Fibroblast of mammary gland (primary cell): ENCODE data around the gene GABPA.
"Not testable (repeated sequence)": the region's sequence is repeated elsewhere in the genome, so short reads cannot be mapped to it uniquely, and the experiment has no call there.

ENCODE experiments used
- DNase-seq: peaks from one replicate; pipeline ENCODE4 v3.0.0-alpha.2; 2010; ENCODE audit warnings: low read depth
- H3K4me3 ChIP-seq: 2 replicates; pipeline ENCODE4 v1.5.1; 2011; ENCODE audit warnings: low read depth, mild to moderate bottlenecking, low read length, moderate library complexity; ENCODE audit not compliant: control insufficient read depth
- TF ChIP-seq, protein P1 (sequence below): conservative IDR thresholded peaks from 2 replicates; pipeline ENCODE4 v1.5.1; 2011; ENCODE audit warnings: low read depth, low read length, inconsistent platforms; ENCODE audit not compliant: control insufficient read depth, insufficient read depth

GABPA gene

DNA sequence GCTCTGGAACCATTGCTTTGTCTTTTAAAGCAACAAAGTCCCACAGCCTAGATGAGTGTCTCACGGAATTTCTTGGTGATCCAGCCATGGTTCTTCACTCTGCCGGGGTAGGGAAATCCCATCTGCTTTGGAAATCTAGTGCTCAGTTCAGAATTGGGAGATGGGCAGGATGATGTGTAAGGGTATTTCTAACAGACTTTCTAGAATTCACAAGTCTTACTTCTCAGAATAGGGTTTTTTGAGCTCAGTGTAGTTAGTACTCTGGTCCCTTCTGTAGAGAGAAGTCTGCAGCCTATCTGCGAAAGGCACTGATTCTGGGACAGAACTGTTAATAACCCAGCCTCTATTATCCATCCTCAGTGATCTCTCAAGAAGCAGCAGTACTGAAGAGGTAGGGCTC is 25.3 kb downstream of the GABPA start:
- TF ChIP-seq, protein P1, sequence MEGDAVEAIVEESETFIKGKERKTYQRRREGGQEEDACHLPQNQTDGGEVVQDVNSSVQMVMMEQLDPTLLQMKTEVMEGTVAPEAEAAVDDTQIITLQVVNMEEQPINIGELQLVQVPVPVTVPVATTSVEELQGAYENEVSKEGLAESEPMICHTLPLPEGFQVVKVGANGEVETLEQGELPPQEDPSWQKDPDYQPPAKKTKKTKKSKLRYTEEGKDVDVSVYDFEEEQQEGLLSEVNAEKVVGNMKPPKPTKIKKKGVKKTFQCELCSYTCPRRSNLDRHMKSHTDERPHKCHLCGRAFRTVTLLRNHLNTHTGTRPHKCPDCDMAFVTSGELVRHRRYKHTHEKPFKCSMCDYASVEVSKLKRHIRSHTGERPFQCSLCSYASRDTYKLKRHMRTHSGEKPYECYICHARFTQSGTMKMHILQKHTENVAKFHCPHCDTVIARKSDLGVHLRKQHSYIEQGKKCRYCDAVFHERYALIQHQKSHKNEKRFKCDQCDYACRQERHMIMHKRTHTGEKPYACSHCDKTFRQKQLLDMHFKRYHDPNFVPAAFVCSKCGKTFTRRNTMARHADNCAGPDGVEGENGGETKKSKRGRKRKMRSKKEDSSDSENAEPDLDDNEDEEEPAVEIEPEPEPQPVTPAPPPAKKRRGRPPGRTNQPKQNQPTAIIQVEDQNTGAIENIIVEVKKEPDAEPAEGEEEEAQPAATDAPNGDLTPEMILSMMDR = no peak

DNA sequence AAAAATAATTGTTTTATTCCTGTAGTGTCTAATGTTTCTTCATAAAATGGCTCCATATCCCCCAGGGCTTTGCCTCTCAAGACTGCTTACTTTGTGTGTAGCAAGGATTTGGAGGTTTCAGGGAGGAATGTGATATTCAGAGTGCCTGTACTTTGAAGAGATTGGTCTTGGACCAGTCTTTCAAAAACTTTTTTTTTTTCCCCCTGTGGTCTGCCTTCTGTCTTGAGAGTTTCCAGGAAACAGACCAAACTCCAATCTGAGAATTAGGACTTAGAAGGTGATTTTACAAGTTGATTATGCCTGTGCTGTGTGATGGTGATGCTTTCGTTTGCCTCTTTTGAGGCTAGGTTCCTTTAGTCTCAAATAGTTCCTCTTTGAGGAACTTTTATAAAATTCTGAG is 25.9 kb downstream of the GABPA start:
- no peak overlapping the region for H3K4me3 ChIP-seq
- TF ChIP-seq, protein P1 = no peak
- no peak for DNase-seq

More for the DNA sequence above, 25.3 kb downstream of the GABPA start:
- H3K4me3 ChIP-seq = no peak overlapping the region
- DNase-seq = no peak

DNA sequence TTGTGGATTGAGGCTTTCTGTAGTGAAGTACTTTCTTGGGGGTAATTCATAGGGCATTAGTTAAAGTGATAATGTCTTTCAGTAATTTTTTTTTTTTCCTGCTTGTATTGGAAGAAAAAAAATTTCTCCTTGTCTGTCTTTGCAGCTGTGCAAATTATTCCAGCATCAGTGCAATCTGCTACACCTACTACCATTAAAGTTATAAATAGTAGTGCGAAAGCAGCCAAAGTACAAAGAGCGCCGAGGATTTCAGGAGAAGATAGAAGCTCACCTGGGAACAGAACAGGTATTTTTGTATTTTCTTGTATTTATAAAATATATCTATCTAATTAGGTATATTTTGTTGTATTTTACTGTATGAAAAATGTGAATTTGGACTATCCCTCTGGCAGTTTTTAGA is 29.3 kb downstream of the GABPA start:
- DNase-seq = no peak
- TF ChIP-seq, protein P1 = no peak
- no peak overlapping the region for H3K4me3 ChIP-seq

DNA sequence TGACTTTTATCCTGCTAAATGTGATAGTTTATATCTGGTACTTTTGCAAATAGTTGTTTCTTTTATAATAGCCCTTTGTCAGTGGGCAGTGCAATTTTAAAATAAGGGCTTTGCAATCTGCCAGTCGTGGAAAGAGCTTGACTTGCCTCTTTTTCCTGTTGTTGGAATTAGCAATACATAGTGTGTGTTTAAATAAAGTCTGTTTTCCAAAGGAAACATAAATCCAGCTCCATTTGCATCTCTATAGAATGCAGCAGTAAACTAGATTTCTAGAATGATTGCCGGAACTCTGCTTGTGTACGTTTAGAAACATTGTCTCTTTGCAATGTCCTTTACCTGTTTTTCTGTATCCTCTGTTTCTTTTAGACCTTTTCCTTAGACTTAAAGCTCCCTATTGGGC is 33.1 kb downstream of the GABPA start:
- no peak overlapping the region for H3K4me3 ChIP-seq
- TF ChIP-seq, protein P1 = no peak

DNA sequence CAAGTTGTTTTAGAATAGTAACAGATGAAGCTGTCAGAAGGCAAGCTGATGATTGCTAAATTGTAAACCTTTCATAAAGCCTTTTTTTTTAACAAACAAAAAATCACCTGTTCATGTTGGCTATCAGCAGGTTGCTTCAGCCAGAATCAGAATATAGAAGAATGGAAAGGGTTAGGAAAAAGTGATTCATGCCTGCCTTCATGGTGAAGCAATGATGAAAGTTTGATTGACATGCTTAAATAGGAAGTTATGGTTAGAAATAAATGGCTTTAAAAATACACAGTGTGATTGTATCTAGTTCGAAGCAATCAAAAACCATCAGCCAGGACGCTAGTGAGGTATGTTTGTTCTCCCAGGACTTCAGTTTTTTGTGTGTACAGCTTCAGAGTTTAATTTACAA is 37.9 kb downstream of the GABPA start:
- DNase-seq = no peak
- TF ChIP-seq, protein P1 = no peak
- H3K4me3 ChIP-seq = no peak overlapping the region

More for the DNA sequence above, 33.1 kb downstream of the GABPA start:
- no peak for DNase-seq

DNA sequence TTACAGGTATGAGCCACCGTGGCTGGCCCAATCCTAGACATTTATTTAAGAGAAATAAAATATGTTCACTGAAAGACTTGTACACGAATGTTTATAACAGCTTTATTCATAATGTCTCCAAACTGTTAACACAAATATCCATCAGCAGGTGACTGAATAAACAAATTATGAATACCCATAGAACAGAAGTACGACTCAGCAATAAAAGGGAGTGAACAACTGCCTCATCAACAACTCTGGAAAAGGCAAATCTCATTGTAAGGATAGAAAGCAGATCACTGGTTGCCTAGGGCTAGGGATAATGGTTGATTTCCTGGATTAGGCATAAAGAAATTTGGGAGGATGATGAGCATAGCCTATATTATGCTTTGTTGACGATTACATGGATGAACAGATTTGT is 41.7 kb downstream of the GABPA start:
- DNase-seq = no peak
- H3K4me3 ChIP-seq = no peak overlapping the region
- TF ChIP-seq, protein P1 = no peak

DNA sequence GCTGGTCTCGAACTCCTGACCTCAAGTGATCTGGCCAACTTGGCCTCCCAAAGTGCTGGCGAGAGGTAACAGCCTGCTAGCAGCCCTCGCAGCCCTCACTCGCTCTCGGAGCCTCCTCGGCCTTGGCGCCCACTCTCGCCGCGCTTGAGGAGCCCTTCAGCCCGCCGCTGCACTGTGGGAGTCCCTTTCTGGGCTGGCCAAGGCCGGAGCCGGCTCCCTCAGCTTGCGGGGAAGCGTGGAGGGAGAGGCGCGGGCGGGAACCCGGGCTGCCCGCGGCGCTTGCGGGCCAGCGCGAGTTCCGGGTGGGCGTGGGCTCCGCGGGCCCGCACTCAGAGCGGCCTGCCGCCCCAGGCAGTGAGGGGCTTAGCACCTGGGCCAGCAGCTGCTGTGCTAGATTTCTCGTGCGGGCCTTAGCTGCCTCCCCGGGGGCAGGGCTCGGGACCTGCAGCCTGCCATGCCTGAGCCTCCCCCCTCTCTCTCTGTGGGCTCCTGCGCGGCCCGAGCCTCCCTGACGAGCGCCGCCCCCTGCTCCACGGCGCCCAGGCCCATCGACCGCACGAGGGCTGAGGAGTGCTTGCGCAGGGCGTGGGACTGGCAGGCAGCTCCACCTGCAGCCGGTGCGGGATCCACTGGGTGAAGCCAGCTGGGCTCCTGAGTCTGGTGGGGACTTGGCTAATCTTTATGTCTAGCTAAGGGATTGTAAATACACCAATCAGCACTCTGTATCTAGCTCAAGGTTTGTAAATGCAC is 43.5 kb downstream of the GABPA start:
- DNase-seq, H3K4me3 ChIP-seq: not testable (repeated sequence)
